Testis (tissue), 3 donors: ENCODE results near the gene LAMP2. TPM values are rescaled to one million over a fixed set of nuclear protein-coding genes. Genes with fewer than 3 reads are reported as not detected.

Source experiments
- DNase-seq: peaks from one replicate; pipeline ENCODE4 v3.0.0-alpha.2; 2019
- H3K27ac ChIP-seq, 2 donors: fragments of 200-600 bp; sonication (generic); one replicate each; pipeline ENCODE4 v1.5.1; 2019
- H3K27me3 ChIP-seq: fragments of 200-600 bp; sonication (generic); one replicate; pipeline ENCODE4 v1.5.1; 2019
- H3K36me3 ChIP-seq: fragments of 200-600 bp; sonication (generic); one replicate; pipeline ENCODE4 v1.5.1; 2017; ENCODE audit warnings: low read depth; ENCODE audit errors: missing control alignments
- H3K4me1 ChIP-seq: fragments of 200-600 bp; sonication (generic); one replicate; pipeline ENCODE4 v1.5.1; 2019
- H3K4me3 ChIP-seq, 2 donors: fragments of 200-600 bp; sonication (generic); one replicate each; pipeline ENCODE4 v1.5.1; 2017 to 2019
- H3K9me3 ChIP-seq: fragments of 200-600 bp; sonication (generic); one replicate; pipeline ENCODE4 v1.5.1; 2017
- CTCF ChIP-seq, 3 experiments: fragments of 450-650 bp in 2 of 3; fragments of 200-600 bp in 1 of 3; sonication (generic) in 1 of 3; IDR thresholded peaks; one replicate each; pipeline ENCODE4 v1.5.1; 2016 to 2019; ENCODE audit warnings: antibody characterized with exemption in 3 of 3, mild to moderate bottlenecking in 2 of 3, moderate library complexity in 1 of 3
- POLR2A ChIP-seq: fragments of 450-650 bp; IDR thresholded peaks from one replicate; pipeline ENCODE4 v1.6.1; 2017; ENCODE audit warnings: antibody characterized with exemption, mild to moderate bottlenecking, moderate library complexity
- WGBS, 2 donors: methylation state at CpG; one replicate each; pipeline ENCODE4 v1.1.5; 2018; 5-methylcytosine and 5-hydroxymethylcytosine counted together
- intact Hi-C: fragments of 100-400 bp; cut with DNase I; formaldehyde crosslinking; loops from one replicate; pipeline ENCODE4 v1.15.1; 2023; ENCODE audit warnings: low total_unique reads
- polyA plus RNA-seq: library from polyadenylated mRNA; stranded (reverse); fragments of 350-450 nt; fragmentation: Illumina TruSeq; extraction: RNeasy Lipid Tissue Mini Kit (QIAGEN cat#74804); gene quantifications from one replicate; pipeline ENCODE4 v1.2.3, GENCODE V29; 2014; ENCODE audit warnings: low read depth, low replicate concordance; ENCODE audit not compliant: insufficient read depth
- small RNA-seq, 2 donors: library from RNA; depleted of rRNA; stranded (forward); fragments of <200 nt; gene quantifications; one replicate each; pipeline ENCODE3, GENCODE V24; 2016
- total RNA-seq, 2 donors: library from RNA; depleted of rRNA; stranded (reverse); fragments of >200 nt; gene quantifications; one replicate each; pipeline ENCODE4 v1.2.3, GENCODE V29; 2016

LAMP2 gene
- total and polyA plus RNA-seq, 3 donors from 2014 or later, result 86.5 to 130 (median 99.3) TPM

- TF ChIP-seq CTCF (IDR thresholded peaks at IDR 0.05) (no peak), POLR2A (no peak)
- Histone ChIP-seq H3K27ac (no peak overlapping the region), H3K9me3 (no peaks in the 10 kb centered on the region), H3K27me3 (no peaks in the 10 kb centered on the region), H3K4me3 (no peak overlapping the region), H3K4me1 (no peaks in the 10 kb centered on the region), H3K36me3 (no peaks in the 10 kb centered on the region)
- WGBS, 2 donors, result 84 to 98% methylated on average over 4 to 5 of the region's 5 CpGs
- intact Hi-C loops, result no loop called here
- DNase-seq, result no peak
Measured at GRCh38 chrX:120378570-120378969, 90.5 kb downstream of the LAMP2 start.

Small RNA genes lying within 50 kb of the gene (small RNA-seq; reads per million reads assigned to genes)
- 0 reads per million in 2 donors for gene RNU7-37P

Other genes with a start within 250 kb of the LAMP2 start
- 10 to 100 TPM; 16.3 to 19.9 TPM for gene ZBTB33, start 218.5 kb downstream of the LAMP2 start, total RNA-seq
- gene ZBTB33, start 218.5 kb downstream of the LAMP2 start, polyA plus RNA-seq, result 10.2 TPM
- under 1 TPM; 0.43 to 0.87 TPM for gene TMEM255A, start 157.8 kb downstream of the LAMP2 start, total RNA-seq
- gene TMEM255A, start 157.8 kb downstream of the LAMP2 start, polyA plus RNA-seq, result 2.2 TPM
- under 1 TPM in 1 of 2 donors, not detected in 1; 0.08 TPM for gene ATP1B4, start 107.2 kb downstream of the LAMP2 start, total RNA-seq
- 0.42 TPM for gene ATP1B4, start 107.2 kb downstream of the LAMP2 start, polyA plus RNA-seq
- 100 to 1,000 TPM; 111 to 123 TPM for gene CUL4B, start 91.7 kb upstream of the LAMP2 start, total RNA-seq
- gene CUL4B, start 91.7 kb upstream of the LAMP2 start, polyA plus RNA-seq, result 62.0 TPM
- 10 to 100 TPM; 26.2 to 27.4 TPM for gene MCTS1, start 134.8 kb upstream of the LAMP2 start, total RNA-seq
- 32.1 TPM for gene MCTS1, start 134.8 kb upstream of the LAMP2 start, polyA plus RNA-seq
- 10 to 100 TPM; 20.4 to 30.0 TPM for gene C1GALT1C1, start 160.8 kb upstream of the LAMP2 start, total RNA-seq
- 23.4 TPM for gene C1GALT1C1, start 160.8 kb upstream of the LAMP2 start, polyA plus RNA-seq